AG09319 (cell line): Measurements from ENCODE around the gene FLOT2.

Experiments used
- DNase-seq: peaks from one replicate; pipeline ENCODE4 v3.0.0-alpha.2; 2010; ENCODE audit warnings: low read depth; ENCODE audit errors: extremely low read depth
- CTCF ChIP-seq: IDR thresholded peaks from 2 replicates; pipeline ENCODE4 v1.5.1; 2011; ENCODE audit warnings: low read depth, mild to moderate bottlenecking, inconsistent platforms, low read length, moderate library complexity

The FLOT2 gene

GRCh38 chr17:28896884-28897768 is at the start of gene FLOT2:
Gene FLOT2, minus strand, starts transcription at chr17:28897733. Its CDS starts 159 bp downstream, at chr17:28897574.
- TF ChIP-seq CTCF, result no peak; the same call in none of the 2 replicates
- no peak for DNase-seq

- no peak for DNase-seq
- no peak for TF ChIP-seq CTCF
Observed at GRCh38 chr17:28946239-28946638, 48.7 kb upstream of the FLOT2 start.

GRCh38 chr17:28944862-28945741 is 47.6 kb upstream of the FLOT2 start:
- no peak for TF ChIP-seq CTCF

GRCh38 chr17:28944343-28944742 is 46.8 kb upstream of the FLOT2 start:
- no peak for TF ChIP-seq CTCF
- DNase-seq, result no peak

More at GRCh38 chr17:28944862-28945741, 47.6 kb upstream of the FLOT2 start:
- no peak for DNase-seq

GRCh38 chr17:28942925-28943324 is 45.4 kb upstream of the FLOT2 start:
- no peak for DNase-seq
- TF ChIP-seq CTCF, result no peak

- no peak for TF ChIP-seq CTCF
- no peak for DNase-seq
Observed at GRCh38 chr17:28941251-28941650, 43.7 kb upstream of the FLOT2 start.

- no peak for TF ChIP-seq CTCF
- no peak for DNase-seq
Observed at GRCh38 chr17:28940675-28941074, 43.1 kb upstream of the FLOT2 start.
